HG02981 (cell line): ENCODE results near the gene ZNF45.
"Not testable (repeated sequence)": the region's sequence is repeated elsewhere in the genome, so short reads cannot be mapped to it uniquely, and the experiment has no call there.

Experiments used
- ATAC-seq: cut with Tn5 transposase; IDR thresholded peaks from one replicate; pipeline ENCODE4 v1.9.1; 2021; ENCODE audit warnings: mild to moderate bottlenecking, moderate library complexity; ENCODE audit not compliant: unreplicated experiment

Gene ZNF45

GRCh38 chr19:43914051-43914450, 21.0 kb downstream of the ZNF45 start:
- no peak for ATAC-seq

- ATAC-seq, result no peak
These were observed 21.7 kb downstream of the ZNF45 start for GRCh38 chr19:43913383-43913782.

DNA sequence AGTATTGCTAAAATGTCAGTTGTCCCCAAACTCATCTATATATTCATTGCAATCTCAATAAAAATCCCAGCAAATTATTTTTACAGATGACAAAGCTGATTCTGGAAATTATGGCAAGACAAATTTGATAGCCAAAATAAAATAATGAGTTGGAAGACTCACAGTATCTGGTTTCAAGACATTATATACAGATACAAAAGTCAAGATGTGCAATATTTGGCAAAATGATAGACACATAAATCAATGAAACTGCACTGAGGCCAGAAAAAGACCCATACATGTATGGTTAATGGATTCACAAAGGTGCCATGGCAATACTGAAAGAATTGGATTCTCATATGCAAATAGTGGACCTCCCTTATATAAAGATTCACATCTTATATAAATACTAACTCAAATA, 24.2 kb downstream of the ZNF45 start:
- ATAC-seq, result no peak

GRCh38 chr19:43908659-43909058, 26.4 kb downstream of the ZNF45 start:
- no peak for ATAC-seq

GRCh38 chr19:43906774-43907173, 28.3 kb downstream of the ZNF45 start:
- ATAC-seq, result no peak

DNA sequence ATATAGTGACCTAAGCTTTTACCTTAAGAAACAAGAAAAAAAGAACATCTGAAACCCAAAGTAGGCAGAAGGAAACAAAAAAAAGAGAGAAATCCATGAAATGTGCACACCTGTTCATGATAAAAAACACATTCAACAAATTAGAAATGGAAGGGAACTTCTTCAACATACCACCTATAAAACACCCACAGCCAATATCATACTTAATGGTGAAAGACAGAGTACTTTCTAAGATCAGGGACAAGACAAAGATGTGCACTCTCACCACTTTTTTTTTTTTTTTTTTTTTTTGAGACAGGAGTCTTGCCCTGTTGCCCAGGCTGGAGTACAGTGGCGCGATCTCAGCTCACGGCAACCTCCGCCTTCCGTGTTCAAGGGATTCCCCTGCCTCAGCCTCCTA, 29.2 kb downstream of the ZNF45 start:
- no peak for ATAC-seq

- ATAC-seq, result no peak
These were observed 32.7 kb downstream of the ZNF45 start for GRCh38 chr19:43902399-43902798.

GRCh38 chr19:43901395-43902390, 33.4 kb downstream of the ZNF45 start:
- peak; percentile 54 for ATAC-seq

DNA sequence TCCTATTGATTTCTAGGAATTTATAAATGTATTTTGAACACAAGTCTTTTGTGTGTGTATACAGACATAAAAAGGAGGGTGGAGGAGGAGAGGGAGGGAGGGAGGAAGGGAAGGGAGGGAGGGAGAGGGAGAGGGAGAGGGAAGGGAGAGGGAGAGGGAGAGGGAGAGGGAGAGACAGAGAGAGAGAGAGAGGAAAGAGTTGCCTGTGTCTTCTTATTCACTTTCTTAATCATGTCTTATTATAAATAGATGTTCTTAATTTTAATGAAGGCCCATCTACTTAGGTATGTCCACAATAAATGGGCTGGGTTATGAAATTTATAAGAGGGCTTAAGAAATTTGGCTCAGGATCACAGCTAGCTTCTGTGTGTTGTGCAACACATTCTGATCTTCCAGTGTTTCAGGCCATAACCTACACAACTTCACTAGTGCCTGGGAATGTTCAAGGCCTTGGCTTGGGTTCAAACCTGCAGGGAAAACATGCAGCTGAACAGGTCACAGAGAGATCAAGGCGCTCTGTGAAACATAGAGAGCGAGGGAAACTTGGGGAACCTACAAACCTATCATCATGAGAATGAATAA, 39.3 kb downstream of the ZNF45 start:
- no peak for ATAC-seq

GRCh38 chr19:43883864-43884263, 51.2 kb downstream of the ZNF45 start, which contains the start of gene ZNF404:
TSS of gene ZNF404 (minus strand) at chr19:43883964.
- no peak for ATAC-seq

DNA sequence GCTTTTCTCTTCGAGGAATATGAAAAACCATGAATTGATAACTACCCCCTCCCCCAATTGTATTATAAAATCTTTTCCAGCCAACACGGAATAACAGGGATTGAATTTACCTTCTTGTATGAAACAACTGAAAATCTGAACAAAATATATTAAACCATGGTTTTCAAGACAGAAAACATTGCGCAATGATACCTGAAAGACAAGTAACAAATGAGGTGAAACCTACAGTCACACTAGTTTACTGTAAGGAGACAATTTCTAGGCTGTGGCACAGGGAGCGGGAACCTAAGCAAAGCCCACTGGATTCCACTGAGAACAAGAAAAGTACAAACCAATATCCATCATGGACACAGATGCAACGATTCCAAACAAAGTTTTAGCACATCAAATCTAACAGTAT, 54.6 kb downstream of the ZNF45 start:
- ATAC-seq, result no peak

DNA sequence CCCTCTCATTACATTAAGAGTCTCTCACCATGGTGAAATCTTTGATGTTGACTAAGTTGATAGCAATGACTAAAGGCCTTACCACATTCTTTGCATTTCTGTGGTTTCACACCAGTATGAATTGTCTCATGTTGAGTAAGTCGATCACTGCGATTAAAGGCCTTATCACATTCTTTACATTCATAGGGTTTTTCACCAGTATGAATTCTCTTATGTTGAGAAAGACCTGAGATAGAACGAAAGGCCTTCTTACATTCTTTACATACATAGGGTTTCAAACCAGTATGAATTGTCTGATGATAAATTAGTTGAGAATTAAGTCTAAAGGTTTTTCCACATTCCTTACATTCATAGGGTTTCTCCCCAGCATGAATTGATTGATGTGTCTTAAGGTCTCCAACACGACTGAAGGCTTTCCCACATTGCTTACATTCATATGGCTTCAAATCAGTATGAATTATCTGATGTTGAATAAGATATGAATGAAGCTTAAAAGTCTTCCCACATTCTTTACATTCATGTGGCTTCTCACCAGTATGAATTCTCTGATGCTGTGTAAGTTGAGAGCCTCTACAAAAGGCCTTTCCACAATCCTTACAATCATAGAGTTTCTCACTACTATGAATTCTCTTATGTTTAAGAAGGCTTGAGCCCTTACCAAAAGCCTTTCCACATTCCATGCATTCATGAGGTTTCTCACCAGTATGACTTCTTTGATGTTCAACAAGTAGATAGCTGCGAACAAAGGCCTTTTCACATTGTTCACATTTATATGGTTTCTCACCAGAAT, 62.3 kb downstream of the ZNF45 start:
- no peak for ATAC-seq

- not testable (repeated sequence) for ATAC-seq
These were observed 68.2 kb downstream of the ZNF45 start for GRCh38 chr19:43866923-43867322.
